Karpas-422 (cell line): ENCODE data around the gene CRIM1. TPM values are rescaled to one million over a fixed set of nuclear protein-coding genes. Genes with fewer than 3 reads are reported as not detected.

Experiments
- DNase-seq: peaks from one replicate; pipeline ENCODE4 v3.0.0-alpha.2; 2015
- H2AFZ ChIP-seq: fragments of 200-600 bp; sonication (generic); 2 replicates; pipeline ENCODE4 v1.6.1; 2014; ENCODE audit warnings: antibody characterized with exemption, low read length, mixed read lengths
- H3K27ac ChIP-seq: fragments of 200-600 bp; sonication (generic); 2 replicates; pipeline ENCODE4 v1.5.1; 2014; ENCODE audit warnings: mild to moderate bottlenecking, low read length, moderate library complexity
- H3K27me3 ChIP-seq: fragments of 200-600 bp; sonication (generic); 2 replicates; pipeline ENCODE4 v1.6.1; 2014; ENCODE audit warnings: low read length, mixed read lengths
- H3K36me3 ChIP-seq: fragments of 200-600 bp; sonication (generic); 2 replicates; pipeline ENCODE4 v1.6.1; 2014; ENCODE audit warnings: low read length, mixed read lengths; ENCODE audit not compliant: insufficient read depth
- H3K4me1 ChIP-seq: fragments of 200-600 bp; sonication (generic); 2 replicates; pipeline ENCODE4 v1.6.1; 2014; ENCODE audit warnings: mild to moderate bottlenecking, low read length, mixed read lengths
- H3K4me2 ChIP-seq: fragments of 200-600 bp; sonication (generic); 2 replicates; pipeline ENCODE4 v1.6.1; 2014; ENCODE audit warnings: low read length, low read depth, mild to moderate bottlenecking; ENCODE audit not compliant: poor library complexity, severe bottlenecking
- H3K4me3 ChIP-seq: fragments of 200-600 bp; sonication (generic); 2 replicates; pipeline ENCODE4 v1.5.1; 2014; ENCODE audit warnings: mild to moderate bottlenecking, antibody characterized with exemption, low read length, mixed read lengths
- H3K79me2 ChIP-seq: fragments of 200-600 bp; sonication (generic); 2 replicates; pipeline ENCODE4 v1.6.1; 2014; ENCODE audit warnings: mild to moderate bottlenecking, low read length, mixed read lengths
- H3K9ac ChIP-seq: fragments of 200-600 bp; sonication (generic); 2 replicates; pipeline ENCODE4 v1.6.0; 2014; ENCODE audit warnings: low read length
- H3K9me2 ChIP-seq: fragments of 200-600 bp; sonication (generic), shearing (Covaris generic); replicated peaks from 2 replicates; pipeline ENCODE4 v1.6.0; 2014; ENCODE audit warnings: mild to moderate bottlenecking, low read length, moderate library complexity; ENCODE audit not compliant: insufficient read depth
- H3K9me3 ChIP-seq: fragments of 300-700, 200-600 bp; sonication (generic); 2 replicates; pipeline ENCODE4 v1.6.1; 2014; ENCODE audit warnings: low read length, mixed read lengths
- H4K20me1 ChIP-seq: fragments of 200-600 bp; sonication (generic); 2 replicates; pipeline ENCODE4 v1.6.1; 2014; ENCODE audit warnings: mild to moderate bottlenecking, antibody characterized with exemption, low read length, low read depth; ENCODE audit not compliant: insufficient read depth
- total RNA-seq: library from RNA; depleted of rRNA; stranded (reverse); fragments of >200 nt; shearing (Covaris generic); gene quantifications from 2 replicates; pipeline ENCODE4 v1.2.3, GENCODE V29; 2014; ENCODE audit warnings: low replicate concordance

The CRIM1 gene
- total RNA-seq, 1 experiment from 2014 or later: not detected

DNA sequence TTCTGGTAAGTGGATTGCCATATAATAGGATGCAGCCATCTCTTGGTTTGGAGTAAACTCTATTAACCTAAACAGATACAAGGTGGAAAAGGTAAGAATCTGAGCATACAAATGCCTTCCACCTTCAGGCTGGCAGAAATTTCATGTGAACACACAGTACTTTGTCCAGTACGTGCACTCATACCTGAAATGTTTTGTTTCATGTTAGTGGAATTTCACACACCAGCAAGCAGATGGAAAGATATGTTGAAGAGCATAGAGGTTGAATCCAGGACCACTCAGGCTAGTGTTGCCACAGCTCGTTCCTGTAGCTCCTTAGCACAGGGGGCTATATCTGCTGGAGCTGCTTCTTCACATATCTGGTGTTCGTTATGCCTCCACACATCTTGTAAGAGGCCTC lies 34.0 kb downstream of the CRIM1 start:
- H3K79me2 ChIP-seq: no peaks in the 10 kb centered on the region
- no peak for DNase-seq
- H3K36me3 ChIP-seq: no peaks in the 10 kb centered on the region
- no peak overlapping the region for H2AFZ ChIP-seq
- H3K27ac ChIP-seq: no peak overlapping the region
- H3K9me3 ChIP-seq: no peaks in the 10 kb centered on the region
- H3K4me2 ChIP-seq: no peak overlapping the region
- H3K9me2 ChIP-seq: no peaks in the 10 kb centered on the region
- no peak overlapping the region for H3K9ac ChIP-seq
- no peaks in the 10 kb centered on the region for H4K20me1 ChIP-seq
- no peaks in the 10 kb centered on the region for H3K27me3 ChIP-seq
- no peak overlapping the region for H3K4me3 ChIP-seq
- H3K4me1 ChIP-seq: no peaks in the 10 kb centered on the region

- Histone ChIP-seq H4K20me1 (no peaks in the 10 kb centered on the region), H3K9me2 (no peaks in the 10 kb centered on the region), H2AFZ (no peak overlapping the region), H3K9me3 (no peaks in the 10 kb centered on the region), H3K27ac (no peak overlapping the region), H3K4me2 (no peak overlapping the region), H3K4me1 (no peaks in the 10 kb centered on the region), H3K79me2 (no peaks in the 10 kb centered on the region), H3K4me3 (no peak overlapping the region), H3K27me3 (no peaks in the 10 kb centered on the region), H3K36me3 (no peaks in the 10 kb centered on the region), H3K9ac (no peak overlapping the region)
- no peak for DNase-seq
These were observed 37.1 kb downstream of the CRIM1 start for GRCh38 chr2:36392571-36393255.

- Histone ChIP-seq H3K79me2 (no peaks in the 10 kb centered on the region), H3K27me3 (no peaks in the 10 kb centered on the region), H3K9me3 (no peaks in the 10 kb centered on the region), H3K4me2 (no peak overlapping the region), H3K9ac (no peak overlapping the region), H4K20me1 (no peaks in the 10 kb centered on the region), H3K4me3 (no peak overlapping the region), H3K36me3 (no peaks in the 10 kb centered on the region), H3K9me2 (no peaks in the 10 kb centered on the region), H2AFZ (no peak overlapping the region), H3K4me1 (no peaks in the 10 kb centered on the region), H3K27ac (no peak overlapping the region)
- no peak for DNase-seq
These were observed 38.2 kb downstream of the CRIM1 start for GRCh38 chr2:36393738-36394256.

GRCh38 chr2:36394804-36395203 lies 39.2 kb downstream of the CRIM1 start:
- Histone ChIP-seq H3K79me2 (no peaks in the 10 kb centered on the region), H3K9me3 (no peaks in the 10 kb centered on the region), H3K4me1 (no peaks in the 10 kb centered on the region), H3K36me3 (no peaks in the 10 kb centered on the region), H3K4me3 (no peak overlapping the region), H3K9ac (no peak overlapping the region), H3K4me2 (no peak overlapping the region), H2AFZ (no peak overlapping the region), H3K27me3 (no peaks in the 10 kb centered on the region), H3K9me2 (no peaks in the 10 kb centered on the region), H4K20me1 (no peaks in the 10 kb centered on the region), H3K27ac (no peak overlapping the region)
- DNase-seq: no peak

DNA sequence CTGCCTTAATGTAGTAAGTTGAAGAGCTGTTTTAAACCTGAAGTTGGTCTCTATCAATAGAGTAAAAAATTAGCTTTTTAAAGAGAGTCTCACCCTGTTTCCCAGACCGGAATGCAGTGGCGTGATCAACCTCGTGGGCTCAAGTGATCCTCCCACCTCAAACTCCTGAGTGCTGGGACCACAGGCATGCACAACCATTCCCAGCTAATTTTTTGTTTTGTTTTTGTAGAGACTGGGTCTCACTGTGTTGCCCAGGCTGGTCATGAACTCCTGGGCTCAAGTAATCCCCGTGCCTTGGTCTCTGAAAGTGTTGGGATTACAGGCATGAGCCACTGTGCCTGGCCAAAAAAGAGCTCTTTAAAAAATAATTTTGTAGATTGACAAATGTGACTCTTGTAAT lies 40.3 kb downstream of the CRIM1 start:
- Histone ChIP-seq H3K9me3 (no peaks in the 10 kb centered on the region), H3K4me3 (no peak overlapping the region), H3K36me3 (no peaks in the 10 kb centered on the region), H3K27me3 (no peaks in the 10 kb centered on the region), H2AFZ (no peak overlapping the region), H4K20me1 (no peaks in the 10 kb centered on the region), H3K79me2 (no peaks in the 10 kb centered on the region), H3K9me2 (no peaks in the 10 kb centered on the region), H3K4me1 (no peaks in the 10 kb centered on the region), H3K4me2 (no peak overlapping the region), H3K27ac (no peak overlapping the region), H3K9ac (no peak overlapping the region)
- DNase-seq: no peak

- no peaks in the 10 kb centered on the region for H3K9me2 ChIP-seq
- H3K27me3 ChIP-seq: no peaks in the 10 kb centered on the region
- no peaks in the 10 kb centered on the region for H4K20me1 ChIP-seq
- H3K4me2 ChIP-seq: no peak overlapping the region
- no peaks in the 10 kb centered on the region for H3K4me1 ChIP-seq
- no peak for DNase-seq
- no peaks in the 10 kb centered on the region for H3K36me3 ChIP-seq
- no peak overlapping the region for H2AFZ ChIP-seq
- H3K4me3 ChIP-seq: no peak overlapping the region
- no peaks in the 10 kb centered on the region for H3K9me3 ChIP-seq
- no peak overlapping the region for H3K27ac ChIP-seq
- no peaks in the 10 kb centered on the region for H3K79me2 ChIP-seq
- no peak overlapping the region for H3K9ac ChIP-seq
These were observed 41.4 kb downstream of the CRIM1 start for GRCh38 chr2:36396878-36397539.

- Histone ChIP-seq H3K9me3 (no peaks in the 10 kb centered on the region), H3K4me1 (no peaks in the 10 kb centered on the region), H3K27ac (no peak overlapping the region), H3K4me2 (no peak overlapping the region), H2AFZ (no peak overlapping the region), H3K9me2 (no peaks in the 10 kb centered on the region), H3K36me3 (no peaks in the 10 kb centered on the region), H4K20me1 (no peaks in the 10 kb centered on the region), H3K79me2 (no peaks in the 10 kb centered on the region), H3K27me3 (no peaks in the 10 kb centered on the region), H3K4me3 (no peak overlapping the region), H3K9ac (no peak overlapping the region)
- no peak for DNase-seq
These were observed 42.3 kb downstream of the CRIM1 start for GRCh38 chr2:36397728-36398413.

- Histone ChIP-seq H3K36me3 (no peaks in the 10 kb centered on the region), H3K4me2 (no peak overlapping the region), H3K9me2 (no peaks in the 10 kb centered on the region), H3K9ac (no peak overlapping the region), H3K27me3 (no peaks in the 10 kb centered on the region), H3K79me2 (no peaks in the 10 kb centered on the region), H3K27ac (no peak overlapping the region), H2AFZ (no peak overlapping the region), H3K4me1 (no peaks in the 10 kb centered on the region), H4K20me1 (no peaks in the 10 kb centered on the region), H3K9me3 (no peaks in the 10 kb centered on the region), H3K4me3 (no peak overlapping the region)
- no peak for DNase-seq
These were observed 43.5 kb downstream of the CRIM1 start for GRCh38 chr2:36399050-36399449.
